HCT116 (cell line): ENCODE measurements around the gene ARGLU1. TPM values are rescaled to one million over a fixed set of nuclear protein-coding genes. Genes with fewer than 3 reads are reported as not detected.

Source experiments
- ATAC-seq: fragments of 200-7000 bp; cut with Tn5 transposase; 2 replicates; pipeline ENCODE4 v1.9.1; 2020; ENCODE audit warnings: mild to moderate bottlenecking, moderate library complexity
- BruUV-seq: library from RNA; stranded (reverse); fragments of 400-500 nt; replicated peaks from 2 replicates; lab custom pipeline; 2021; lab: Mats Ljungman, UMichigan
- CTCF ChIA-PET: fragments of 300-600 bp; sonication (Branson Sonifier 250); formaldehyde crosslinking; loops from one replicate; lab custom pipeline; 2021; ENCODE audit warnings: antibody characterized with exemption; lab: Charles Lee
- POLR2A ChIA-PET: fragments of 300-600, 350-600 bp; sonication (Branson Sonifier 250); formaldehyde crosslinking; loops from one replicate; lab custom pipeline; 2021; ENCODE audit warnings: antibody characterized with exemption; lab: Charles Lee
- RAD21 ChIA-PET, 2 experiments: fragments of 300-600 bp; sonication (Branson Sonifier 250); formaldehyde crosslinking; loops; one replicate each; lab custom pipeline; 2023; ENCODE audit warnings: low total read pairs in 2 of 2; ENCODE audit not compliant: uncharacterized antibody in 2 of 2, unreplicated experiment in 2 of 2, low non-redundant PET in 1 of 2; lab: Charles Lee
- DNase-seq: peaks from one replicate; pipeline ENCODE4 v3.0.0-alpha.2; 2010; ENCODE audit warnings: low read depth, low spot score
- H2AFZ ChIP-seq: fragments of 200-600 bp; shearing (Covaris generic), sonication (generic); 2 replicates; pipeline ENCODE4 v1.6.1; 2017; ENCODE audit warnings: low read depth, mixed run types, mixed read lengths, antibody characterized with exemption, low read length; ENCODE audit not compliant: poor library complexity, severe bottlenecking
- H3K27ac ChIP-seq: 2 replicates; pipeline ENCODE4 v1.5.1; 2012; ENCODE audit warnings: low read depth, low read length
- H3K27me3 ChIP-seq: fragments of 200-600 bp; sonication (generic); 2 replicates; pipeline ENCODE4 v1.6.1; 2016; ENCODE audit warnings: mixed run types, low read length, mixed read lengths; ENCODE audit not compliant: insufficient read depth
- H3K36me3 ChIP-seq, 2 experiments: fragments of 200-500 bp in 1 of 2; fragments of 200-600 bp in 1 of 2; sonication (Bioruptor generic) in 1 of 2; sonication (generic) in 1 of 2; 2 replicates each; pipeline versions ENCODE4 v1.5.1 to v1.6.1; 2014 to 2016; ENCODE audit warnings: low read length in 2 of 2, inconsistent platforms in 1 of 2, mixed read lengths in 1 of 2, mixed run types in 1 of 2; ENCODE audit not compliant: insufficient read depth in 2 of 2, control insufficient read depth in 1 of 2
- H3K4me1 ChIP-seq, 2 experiments: fragments of 200-600 bp in 1 of 2; sonication (generic) in 1 of 2; 2 replicates each; pipeline versions ENCODE4 v1.5.1 to v1.6.1; 2012 to 2017; ENCODE audit warnings: low read length in 2 of 2, inconsistent platforms in 1 of 2, mild to moderate bottlenecking in 1 of 2, mixed read lengths in 1 of 2, mixed run types in 1 of 2, moderate library complexity in 1 of 2; ENCODE audit not compliant: insufficient read depth in 2 of 2, control insufficient read depth in 1 of 2
- H3K4me2 ChIP-seq: fragments of 200-600 bp; sonication (generic); 2 replicates; pipeline ENCODE4 v1.6.1; 2017; ENCODE audit warnings: mixed run types, low read length, mixed read lengths
- H3K4me3 ChIP-seq, 2 experiments: fragments of 200-600 bp in 1 of 2; sonication (generic) in 1 of 2; replicated peaks in 1 of 2; 2 replicates each; pipeline ENCODE4 v1.5.1; 2011 to 2016; ENCODE audit warnings: low read length in 2 of 2, control low read depth in 1 of 2, low read depth in 1 of 2, mild to moderate bottlenecking in 1 of 2, mixed read lengths in 1 of 2, mixed run types in 1 of 2
- H3K79me2 ChIP-seq: fragments of 200-600 bp; sonication (generic); 2 replicates; pipeline ENCODE4 v1.6.1; 2017; ENCODE audit warnings: mild to moderate bottlenecking, mixed run types, low read length, moderate library complexity, mixed read lengths; ENCODE audit not compliant: insufficient read depth
- H3K9ac ChIP-seq: fragments of 200-600 bp; sonication (generic); 2 replicates; pipeline ENCODE4 v1.6.1; 2016; ENCODE audit warnings: low read length, mixed read lengths
- H3K9me2 ChIP-seq: fragments of 200-600 bp; sonication (generic), shearing (Covaris generic); 2 replicates; pipeline ENCODE4 v1.6.1; 2017; ENCODE audit warnings: mixed run types, mild to moderate bottlenecking, moderate library complexity; ENCODE audit not compliant: insufficient read depth
- H3K9me3 ChIP-seq, 2 experiments: fragments of 200-500 bp in 1 of 2; fragments of 200-600 bp in 1 of 2; sonication (Bioruptor generic) in 1 of 2; sonication (generic) in 1 of 2; 2 replicates each; pipeline ENCODE4 v1.6.1; 2014 to 2017; ENCODE audit warnings: low read length in 2 of 2, mixed read lengths in 2 of 2, inconsistent platforms in 1 of 2, low read depth in 1 of 2, mild to moderate bottlenecking in 1 of 2, mixed run types in 1 of 2, moderate library complexity in 1 of 2; ENCODE audit not compliant: control insufficient read depth in 1 of 2, insufficient read depth in 1 of 2
- H4K20me1 ChIP-seq: fragments of 200-600 bp; sonication (generic), shearing (Covaris generic); 2 replicates; pipeline ENCODE4 v1.6.1; 2017; ENCODE audit warnings: mixed run types, mild to moderate bottlenecking, moderate library complexity; ENCODE audit not compliant: insufficient read depth
- ATF3 ChIP-seq: IDR thresholded peaks from 2 replicates; pipeline ENCODE4 v1.6.1; 2012
- CBX3 ChIP-seq: IDR thresholded peaks from 2 replicates; pipeline ENCODE4 v1.6.1; 2012; ENCODE audit warnings: low read depth
- CTCF ChIP-seq, 3 experiments: fragments of 200-600 bp in 1 of 3; sonication (generic) in 1 of 3; IDR thresholded peaks in 2 of 3; conservative IDR thresholded peaks in 1 of 3; 2 replicates each; pipeline ENCODE4 v1.5.1; 2012 to 2017; ENCODE audit warnings: low read depth in 2 of 3, low read length in 2 of 3, antibody characterized with exemption in 1 of 3, borderline replicate concordance in 1 of 3, control low read depth in 1 of 3, mild to moderate bottlenecking in 1 of 3, mixed read lengths in 1 of 3, mixed run types in 1 of 3, moderate library complexity in 1 of 3; ENCODE audit not compliant: insufficient read depth in 1 of 3
- EGR1 ChIP-seq: IDR thresholded peaks from 2 replicates; pipeline ENCODE4 v1.6.1; 2012; ENCODE audit warnings: low read depth
- ELF1 ChIP-seq: IDR thresholded peaks from 2 replicates; pipeline ENCODE4 v1.6.1; 2012; ENCODE audit warnings: low read depth, borderline replicate concordance
- EZH2 ChIP-seq: fragments of 200-600 bp; sonication (generic); IDR thresholded peaks from 2 replicates; pipeline ENCODE4 v1.6.1; 2017; ENCODE audit warnings: antibody characterized with exemption, mixed run types
- EZH2phosphoT487 ChIP-seq: fragments of 200-600 bp; IDR thresholded peaks from 2 replicates; pipeline ENCODE4 v1.6.1; 2018; ENCODE audit warnings: antibody characterized with exemption, borderline replicate concordance
- FOSL1 ChIP-seq: IDR thresholded peaks from 2 replicates; pipeline ENCODE4 v1.6.1; 2012; ENCODE audit warnings: low read depth
- JUND ChIP-seq: IDR thresholded peaks from 2 replicates; pipeline ENCODE4 v1.6.1; 2012
- POLR2A ChIP-seq: IDR thresholded peaks from 2 replicates; pipeline ENCODE4 v1.7.0; 2011; ENCODE audit warnings: borderline replicate concordance; ENCODE audit not compliant: insufficient read depth, insufficient read length; ENCODE audit errors: extremely low read depth
- POLR2AphosphoS5 ChIP-seq: IDR thresholded peaks from 2 replicates; pipeline ENCODE4 v1.6.1; 2011; ENCODE audit warnings: mild to moderate bottlenecking, low read depth, low read length, moderate library complexity
- REST ChIP-seq: IDR thresholded peaks from 2 replicates; pipeline ENCODE4 v1.6.1; 2012; ENCODE audit warnings: low read depth
- SIN3A ChIP-seq: IDR thresholded peaks from 2 replicates; pipeline ENCODE4 v1.6.1; 2012; ENCODE audit warnings: low read depth
- SP1 ChIP-seq: IDR thresholded peaks from 2 replicates; pipeline ENCODE4 v1.6.1; 2012; ENCODE audit warnings: low read depth
- SRF ChIP-seq: IDR thresholded peaks from 2 replicates; pipeline ENCODE4 v1.6.1; 2012; ENCODE audit warnings: low read depth
- YY1 ChIP-seq: IDR thresholded peaks from 2 replicates; pipeline ENCODE4 v1.6.1; 2011; ENCODE audit warnings: low read length, low read depth, moderate library complexity, mild to moderate bottlenecking; ENCODE audit not compliant: insufficient replicate concordance; ENCODE audit errors: extremely low read depth
- ZFX ChIP-seq: fragments of 450-650 bp; IDR thresholded peaks from 2 replicates; pipeline ENCODE4 v1.6.1; 2017
- ZNF274 ChIP-seq: fragments of 200-500 bp; sonication (Bioruptor generic); IDR thresholded peaks from 2 replicates; pipeline ENCODE4 v1.6.1; 2014; ENCODE audit warnings: mild to moderate bottlenecking, low read depth, low read length, inconsistent platforms
- intact Hi-C: fragments of 100-400 bp; cut with micrococcal nuclease; formaldehyde crosslinking; loops from 2 replicates; pipeline ENCODE4 v1.10.0; 2022
- total RNA-seq: library from RNA; stranded (reverse); gene quantifications from one replicate; pipeline ENCODE4 v1.2.1, GENCODE V29; 2021; ENCODE audit not compliant: unreplicated experiment
- TF ChIP-seq, protein P1 (sequence below): IDR thresholded peaks from 2 replicates; pipeline ENCODE4 v1.6.1; 2011; ENCODE audit warnings: mild to moderate bottlenecking, low read length, moderate library complexity; ENCODE audit not compliant: insufficient replicate concordance; ENCODE audit errors: extremely low read depth
- TF ChIP-seq, protein P2 (sequence below): IDR thresholded peaks from 2 replicates; pipeline ENCODE4 v1.6.1; 2012

ARGLU1 gene
- total RNA-seq, 1 experiment from 2014 or later, result 57.8 TPM

DNA sequence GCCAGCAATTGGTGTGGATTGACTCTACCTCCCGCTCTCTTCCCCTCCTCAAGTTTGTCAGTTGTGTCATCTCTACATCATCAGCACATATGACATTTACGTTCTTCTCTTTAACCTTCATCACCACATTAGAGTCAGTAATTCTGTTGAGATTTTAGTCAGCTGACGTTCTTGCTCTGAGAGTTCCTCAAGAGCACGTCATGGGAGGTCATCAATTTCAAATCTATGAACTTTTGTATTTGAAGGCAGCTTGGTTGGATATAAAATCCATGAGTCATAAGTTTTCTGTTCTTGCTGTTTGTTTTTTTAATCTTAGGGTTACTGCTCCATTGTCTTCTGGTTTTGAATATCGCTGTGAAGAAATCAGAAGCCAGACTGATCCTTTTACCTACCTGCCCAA lies 21.8 kb upstream of the ARGLU1 start:
- Histone ChIP-seq H3K9me2 (no peaks in the 10 kb centered on the region), H4K20me1 (no peaks in the 10 kb centered on the region), H3K79me2 (no peaks in the 10 kb centered on the region)
- TF ChIP-seq JUND (no peak), SRF (no peak), FOSL1 (no peak), POLR2A (no peak), CBX3 (no peak), YY1 (no peak), SIN3A (no peak), ZNF274 (no peak), ZFX (no peak), REST (no peak), ATF3 (no peak), EZH2phosphoT487 (no peak), CTCF (IDR thresholded peaks at IDR 0.05 in 2 of 3, conservative IDR thresholded peaks at IDR 0.05 in 1 of 3; ENCODE audit: borderline replicate concordance in 1 of 3, insufficient read depth in 1 of 3, low read depth in 2 of 3, low read length in 2 of 3) (no peak), SP1 (no peak), EGR1 (no peak), POLR2AphosphoS5 (no peak), EZH2 (no peak), ELF1 (no peak)
- TF ChIP-seq, protein P1, sequence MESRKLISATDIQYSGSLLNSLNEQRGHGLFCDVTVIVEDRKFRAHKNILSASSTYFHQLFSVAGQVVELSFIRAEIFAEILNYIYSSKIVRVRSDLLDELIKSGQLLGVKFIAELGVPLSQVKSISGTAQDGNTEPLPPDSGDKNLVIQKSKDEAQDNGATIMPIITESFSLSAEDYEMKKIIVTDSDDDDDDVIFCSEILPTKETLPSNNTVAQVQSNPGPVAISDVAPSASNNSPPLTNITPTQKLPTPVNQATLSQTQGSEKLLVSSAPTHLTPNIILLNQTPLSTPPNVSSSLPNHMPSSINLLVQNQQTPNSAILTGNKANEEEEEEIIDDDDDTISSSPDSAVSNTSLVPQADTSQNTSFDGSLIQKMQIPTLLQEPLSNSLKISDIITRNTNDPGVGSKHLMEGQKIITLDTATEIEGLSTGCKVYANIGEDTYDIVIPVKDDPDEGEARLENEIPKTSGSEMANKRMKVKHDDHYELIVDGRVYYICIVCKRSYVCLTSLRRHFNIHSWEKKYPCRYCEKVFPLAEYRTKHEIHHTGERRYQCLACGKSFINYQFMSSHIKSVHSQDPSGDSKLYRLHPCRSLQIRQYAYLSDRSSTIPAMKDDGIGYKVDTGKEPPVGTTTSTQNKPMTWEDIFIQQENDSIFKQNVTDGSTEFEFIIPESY, result no peak
- TF ChIP-seq, protein P2, sequence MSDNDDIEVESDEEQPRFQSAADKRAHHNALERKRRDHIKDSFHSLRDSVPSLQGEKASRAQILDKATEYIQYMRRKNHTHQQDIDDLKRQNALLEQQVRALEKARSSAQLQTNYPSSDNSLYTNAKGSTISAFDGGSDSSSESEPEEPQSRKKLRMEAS, result no peak
- TF ChIP-seq, all 23 proteins: peak for 0
- POLR2A ChIA-PET, result no interaction called here
- no peaks in the 10 kb centered on the region for H3K36me3 ChIP-seq
- no peak overlapping the region for H3K4me3 ChIP-seq
- BruUV-seq, result no TSS peak
- RAD21 ChIA-PET, result no interaction called here
- CTCF ChIA-PET, result no interaction called here
- no peak overlapping the region for H2AFZ ChIP-seq
- no peaks in the 10 kb centered on the region for H3K4me1 ChIP-seq
- intact Hi-C loops, result no loop called here
- H3K4me2 ChIP-seq, result no peak overlapping the region
- no peak for ATAC-seq
- no peaks in the 10 kb centered on the region for H3K27me3 ChIP-seq
- DNase-seq, result no peak
- H3K9ac ChIP-seq, result no peak overlapping the region
- H3K27ac ChIP-seq, result no peak overlapping the region
- peaks cover 0 to 7% of the 10 kb centered on the region in 2 experiments; a peak in 1 of 4 replicates for H3K9me3 ChIP-seq
